Measurements from ENCODE around the gene HAPLN2. TPM values are rescaled to one million over a fixed set of nuclear protein-coding genes. Genes with fewer than 3 reads are reported as not detected.

Gene HAPLN2
- total and polyA plus RNA-seq, 2 of the 8 experiments (the other 6 are each of a cell fraction or from before 2014, with no cell fraction given) = 0.19 to 0.51 TPM

- 0 out of 4 replicates have a peak, but pooled peaks of 1 of the 2 experiments have one; percentile 51 for TF ChIP-seq HDAC2 (IDR thresholded peaks at IDR 0.05; ENCODE audit: borderline replicate concordance in 1 of 2, low read depth in 2 of 2, low read length in 2 of 2)
- peak; percentile 26; a peak in 3 of 4 replicates for TF ChIP-seq RAD21 (IDR thresholded peaks at IDR 0.05 in 1 of 2, conservative IDR thresholded peaks at IDR 0.05 in 1 of 2; ENCODE audit: low read depth in 2 of 2, low read length in 2 of 2)
These were observed 34.4 kb upstream of the HAPLN2 start (continued) for GRCh38 chr1:156584813-156585212.

Measured in H1 (cell line).